Measurements from ENCODE around the gene STK32B.

GRCh38 chr4:5545271-5545670 lies 494.0 kb downstream of the STK32B start:
- TF ChIP-seq SP1 (IDR thresholded peaks at IDR 0.05) (no peak), HDGF (IDR thresholded peaks at IDR 0.05; ENCODE audit: borderline replicate concordance) (no peak), ELF4 (IDR thresholded peaks at IDR 0.05) (no peak), FOXK2 (IDR thresholded peaks at IDR 0.05) (no peak)
